PC-9 (cell line): ENCODE measurements around the gene MUSTN1. TPM values are rescaled to one million over a fixed set of nuclear protein-coding genes. Genes with fewer than 3 reads are reported as not detected.

Experiments
- BruUV-seq: library from RNA; stranded (reverse); fragments of 400-500 nt; replicated peaks from 2 replicates; lab custom pipeline; 2021; lab: Mats Ljungman, UMichigan
- CTCF ChIA-PET: fragments of 300-600 bp; sonication (Branson Sonifier 250); formaldehyde crosslinking; loops from one replicate; lab custom pipeline; 2022; ENCODE audit warnings: antibody characterized with exemption; lab: Charles Lee
- POLR2A ChIA-PET: fragments of 300-600 bp; sonication (Branson Sonifier 250); formaldehyde crosslinking; loops from one replicate; lab custom pipeline; 2022; ENCODE audit warnings: antibody characterized with exemption; ENCODE audit not compliant: unreplicated experiment; lab: Charles Lee
- DNase-seq, 2 experiments: peaks; one replicate each; pipeline versions ENCODE4 v3.0.0 to v3.0.0-alpha.2; 2015 to 2022; ENCODE audit warnings: mixed read lengths in 1 of 2
- H2AFZ ChIP-seq: fragments of 200-600 bp; sonication (generic); 2 replicates; pipeline ENCODE4 v1.8.1; 2017; ENCODE audit warnings: antibody characterized with exemption
- H3F3A ChIP-seq: fragments of 200-600 bp; sonication (generic); 2 replicates; pipeline ENCODE4 v1.8.1; 2017; ENCODE audit warnings: antibody characterized with exemption, mild to moderate bottlenecking, low read depth; ENCODE audit not compliant: insufficient read depth
- H3K27ac ChIP-seq: fragments of 200-600 bp; sonication (generic); 2 replicates; pipeline ENCODE4 v1.6.1; 2016; ENCODE audit warnings: mixed run types
- H3K27me3 ChIP-seq: fragments of 200-600 bp; sonication (generic); 2 replicates; pipeline ENCODE4 v1.6.1; 2016; ENCODE audit warnings: low read depth, mixed run types; ENCODE audit not compliant: insufficient read depth
- H3K36me3 ChIP-seq: fragments of 200-600 bp; sonication (generic); 2 replicates; pipeline ENCODE4 v1.6.1; 2016; ENCODE audit warnings: low read depth, mixed run types
- H3K4me1 ChIP-seq: fragments of 200-600 bp; sonication (generic); replicated peaks from 2 replicates; pipeline ENCODE4 v1.6.1; 2016; ENCODE audit warnings: mixed run types; ENCODE audit not compliant: insufficient read depth
- H3K4me2 ChIP-seq: fragments of 200-600 bp; sonication (generic); 2 replicates; pipeline ENCODE4 v1.6.1; 2017; ENCODE audit warnings: mixed run types
- H3K4me3 ChIP-seq: fragments of 200-600 bp; sonication (generic); 2 replicates; pipeline ENCODE4 v1.6.1; 2016; ENCODE audit warnings: mixed run types
- H3K79me2 ChIP-seq: fragments of 200-600 bp; sonication (generic); 2 replicates; pipeline ENCODE4 v1.6.1; 2017; ENCODE audit warnings: low read depth, mixed run types
- H3K9me2 ChIP-seq: fragments of 200-600 bp; sonication (generic); 2 replicates; pipeline ENCODE4 v1.8.1; 2017; ENCODE audit warnings: mild to moderate bottlenecking; ENCODE audit not compliant: insufficient read depth
- H3K9me3 ChIP-seq: fragments of 200-600 bp; sonication (generic); 2 replicates; pipeline ENCODE4 v1.8.1; 2016; ENCODE audit warnings: low read depth; ENCODE audit not compliant: insufficient read depth
- H4K20me1 ChIP-seq: fragments of 200-600 bp; sonication (generic); 2 replicates; pipeline ENCODE4 v1.8.1; 2017; ENCODE audit not compliant: insufficient read depth
- CTCF ChIP-seq: fragments of 200-600 bp; sonication (generic); conservative IDR thresholded peaks from 2 replicates; pipeline ENCODE4 v1.6.1; 2017; ENCODE audit warnings: mixed run types, antibody characterized with exemption, mild to moderate bottlenecking, moderate library complexity
- EZH2 ChIP-seq: fragments of 200-600 bp; sonication (generic); IDR thresholded peaks from 2 replicates; pipeline ENCODE4 v1.8.0; 2017; ENCODE audit warnings: antibody characterized with exemption, low read depth
- intact Hi-C: fragments of 100-400 bp; cut with micrococcal nuclease; formaldehyde crosslinking; loops from one replicate; pipeline ENCODE4 v1.10.0; 2022; ENCODE audit not compliant: unreplicated experiment
- total RNA-seq: library from RNA; stranded (reverse); gene quantifications from 2 replicates; pipeline ENCODE4 v1.2.3, GENCODE V29; 2021

MUSTN1 gene
- total RNA-seq, 1 experiment from 2014 or later, result not detected

- H3K27ac ChIP-seq, result no peak overlapping the region
- H3K4me1 ChIP-seq, result peaks cover 11% of the 10 kb centered on the region
- H2AFZ ChIP-seq, result no peak overlapping the region
- ChIA-PET POLR2A (interaction anchor here (0.6 kb wide), 1 partner anchor 132 kb away, joined by 3 read pairs; no protein-coding TSS in a partner anchor), CTCF (no interaction called here)
- H4K20me1 ChIP-seq, result peaks cover 4% of the 10 kb centered on the region; the same call in 1 of the 2 replicates
- peaks cover 3% of the 10 kb centered on the region; the same call in 1 of the 2 replicates for H3F3A ChIP-seq
- H3K9me2 ChIP-seq, result no peaks in the 10 kb centered on the region
- no peak overlapping the region for H3K4me2 ChIP-seq
- intact Hi-C loops, result no loop called here
- TF ChIP-seq CTCF (no peak), EZH2 (no peak)
- H3K9me3 ChIP-seq, result no peaks in the 10 kb centered on the region
- H3K27me3 ChIP-seq, result no peaks in the 10 kb centered on the region
- BruUV-seq, result no TSS peak
- H3K79me2 ChIP-seq, result no peaks in the 10 kb centered on the region
- DNase-seq, result no peak
- no peaks in the 10 kb centered on the region for H3K36me3 ChIP-seq
- no peak overlapping the region for H3K4me3 ChIP-seq
These were observed 6.9 kb downstream of the MUSTN1 start for GRCh38 chr3:52827866-52828376.

DNA sequence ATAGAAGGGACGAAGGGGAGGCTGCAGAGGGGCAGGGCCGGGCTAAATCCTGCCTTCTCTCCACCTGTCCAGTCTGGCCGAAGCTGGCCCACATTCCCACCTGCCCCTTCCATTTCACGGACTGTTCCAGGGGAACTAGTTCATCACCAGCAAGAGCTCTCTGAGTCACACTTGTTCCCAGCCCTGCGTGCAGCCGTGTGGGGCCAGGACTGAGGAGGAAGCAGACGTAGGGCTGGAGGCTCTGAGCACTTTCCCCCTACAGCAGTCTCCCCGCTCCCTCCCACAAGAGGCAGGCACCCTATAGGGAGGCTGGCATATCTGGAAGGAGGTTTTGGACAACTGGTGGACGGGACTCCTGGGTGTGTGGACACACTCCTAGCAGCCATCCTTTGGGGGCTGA is 7.4 kb downstream of the MUSTN1 start:
- no peaks in the 10 kb centered on the region for H3K27me3 ChIP-seq
- no peak overlapping the region for H3K27ac ChIP-seq
- peaks cover 4% of the 10 kb centered on the region; the same call in 1 of the 2 replicates for H4K20me1 ChIP-seq
- H3K9me3 ChIP-seq, result no peaks in the 10 kb centered on the region
- H3K4me2 ChIP-seq, result no peak overlapping the region
- peaks cover 11% of the 10 kb centered on the region for H3K4me1 ChIP-seq
- TF ChIP-seq EZH2 (no peak), CTCF (no peak)
- H3K4me3 ChIP-seq, result no peak overlapping the region
- intact Hi-C loops, result no loop called here
- ChIA-PET POLR2A (no interaction called here), CTCF (no interaction called here)
- DNase-seq, result no peak
- no peaks in the 10 kb centered on the region for H3K9me2 ChIP-seq
- no peaks in the 10 kb centered on the region for H3K36me3 ChIP-seq
- no peaks in the 10 kb centered on the region for H3K79me2 ChIP-seq
- H2AFZ ChIP-seq, result no peak overlapping the region
- no TSS peak for BruUV-seq
- H3F3A ChIP-seq, result peaks cover 3% of the 10 kb centered on the region; the same call in 1 of the 2 replicates

- TF ChIP-seq CTCF (no peak), EZH2 (no peak)
- DNase-seq, result no peak
- intact Hi-C loops, result no loop called here
- Histone ChIP-seq H3K4me1 (no peaks in the 10 kb centered on the region), H3K36me3 (no peaks in the 10 kb centered on the region), H4K20me1 (no peaks in the 10 kb centered on the region), H3K4me3 (no peak overlapping the region), H3K79me2 (no peaks in the 10 kb centered on the region), H3K27ac (no peak overlapping the region), H3K9me2 (no peaks in the 10 kb centered on the region), H3K27me3 (no peaks in the 10 kb centered on the region), H2AFZ (no peak overlapping the region), H3K9me3 (no peaks in the 10 kb centered on the region), H3F3A (no peaks in the 10 kb centered on the region), H3K4me2 (no peak overlapping the region)
- ChIA-PET CTCF (no interaction called here), POLR2A (no interaction called here)
- BruUV-seq, result no TSS peak
These were observed 10.8 kb downstream of the MUSTN1 start for GRCh38 chr3:52824037-52824436.
